Measurements from ENCODE around the gene SNRNP200.

DNA sequence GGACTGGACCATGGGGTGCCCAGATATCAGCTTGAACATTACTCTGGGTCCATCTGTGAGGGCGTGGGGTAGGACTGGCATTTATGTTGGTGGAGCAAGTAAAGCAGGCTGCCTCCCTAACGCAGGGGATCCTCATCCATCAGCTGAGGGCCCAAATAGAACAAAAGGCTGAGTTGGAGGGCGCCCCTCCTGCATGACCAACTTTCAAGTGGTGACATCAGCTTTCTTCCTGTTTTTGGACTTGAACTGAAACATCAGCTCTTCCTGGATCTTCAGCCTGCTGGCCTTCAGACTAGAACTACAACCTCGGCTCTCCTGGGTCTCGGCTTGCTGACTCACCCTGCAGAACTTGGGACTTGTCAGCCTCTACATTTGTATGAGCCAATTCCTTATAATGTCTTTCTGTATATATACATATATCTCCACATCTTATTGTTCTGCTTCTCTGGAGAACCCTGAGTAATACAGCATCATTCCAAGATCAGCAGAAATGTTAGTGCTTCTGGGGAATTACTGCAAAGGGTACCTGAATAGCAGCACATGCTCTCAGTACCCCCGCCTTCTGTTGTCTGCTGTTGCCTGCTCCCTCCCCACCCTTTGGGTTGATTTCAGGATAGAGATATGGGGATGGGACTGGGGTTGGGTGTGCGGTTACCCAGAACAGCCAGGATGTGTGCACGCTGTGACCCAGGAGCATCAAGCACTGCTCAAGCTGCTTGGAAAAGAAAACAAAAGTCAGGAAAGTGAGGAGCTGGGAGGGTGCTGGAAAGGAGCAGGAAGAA lies 59.5 kb downstream of the SNRNP200 start:
- TF ChIP-seq, protein P1, sequence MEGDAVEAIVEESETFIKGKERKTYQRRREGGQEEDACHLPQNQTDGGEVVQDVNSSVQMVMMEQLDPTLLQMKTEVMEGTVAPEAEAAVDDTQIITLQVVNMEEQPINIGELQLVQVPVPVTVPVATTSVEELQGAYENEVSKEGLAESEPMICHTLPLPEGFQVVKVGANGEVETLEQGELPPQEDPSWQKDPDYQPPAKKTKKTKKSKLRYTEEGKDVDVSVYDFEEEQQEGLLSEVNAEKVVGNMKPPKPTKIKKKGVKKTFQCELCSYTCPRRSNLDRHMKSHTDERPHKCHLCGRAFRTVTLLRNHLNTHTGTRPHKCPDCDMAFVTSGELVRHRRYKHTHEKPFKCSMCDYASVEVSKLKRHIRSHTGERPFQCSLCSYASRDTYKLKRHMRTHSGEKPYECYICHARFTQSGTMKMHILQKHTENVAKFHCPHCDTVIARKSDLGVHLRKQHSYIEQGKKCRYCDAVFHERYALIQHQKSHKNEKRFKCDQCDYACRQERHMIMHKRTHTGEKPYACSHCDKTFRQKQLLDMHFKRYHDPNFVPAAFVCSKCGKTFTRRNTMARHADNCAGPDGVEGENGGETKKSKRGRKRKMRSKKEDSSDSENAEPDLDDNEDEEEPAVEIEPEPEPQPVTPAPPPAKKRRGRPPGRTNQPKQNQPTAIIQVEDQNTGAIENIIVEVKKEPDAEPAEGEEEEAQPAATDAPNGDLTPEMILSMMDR (IDR thresholded peaks at IDR 0.05), result no peak
- TF ChIP-seq POLR2A (IDR thresholded peaks at IDR 0.05), result no peak
